Left renal pelvis (tissue), 4 donors: Measurements from ENCODE around the gene FAM124B. TPM values are rescaled to one million over a fixed set of nuclear protein-coding genes. Genes with fewer than 3 reads are reported as not detected.

Experiments used
- DNase-seq, 4 donors: peaks; one replicate each; pipeline ENCODE4 v3.0.0-alpha.2; 2013; ENCODE audit warnings: low read depth in 4 of 4, low spot score in 3 of 4
- polyA plus RNA-seq, 4 donors: library from polyadenylated mRNA; unstranded; fragments of 120-200 nt; gene quantifications; one replicate each; pipeline ENCODE4 v1.2.1, GENCODE V29; 2013; ENCODE audit not compliant: insufficient read length in 4 of 4

The FAM124B gene
- 1 to 10 TPM; 2.1 to 3.4 (median 2.6) TPM for polyA plus RNA-seq

GRCh38 chr2:224401641-224402342 lies at the start of gene FAM124B:
Gene FAM124B (minus strand): TSS chr2:224402107. CDS start chr2:224401768, 339 bp downstream.
- peak in 1 of 4 donors; percentile 22 for DNase-seq

GRCh38 chr2:224449212-224450147 lies 47.6 kb upstream of the FAM124B start:
- no peak for DNase-seq

DNA sequence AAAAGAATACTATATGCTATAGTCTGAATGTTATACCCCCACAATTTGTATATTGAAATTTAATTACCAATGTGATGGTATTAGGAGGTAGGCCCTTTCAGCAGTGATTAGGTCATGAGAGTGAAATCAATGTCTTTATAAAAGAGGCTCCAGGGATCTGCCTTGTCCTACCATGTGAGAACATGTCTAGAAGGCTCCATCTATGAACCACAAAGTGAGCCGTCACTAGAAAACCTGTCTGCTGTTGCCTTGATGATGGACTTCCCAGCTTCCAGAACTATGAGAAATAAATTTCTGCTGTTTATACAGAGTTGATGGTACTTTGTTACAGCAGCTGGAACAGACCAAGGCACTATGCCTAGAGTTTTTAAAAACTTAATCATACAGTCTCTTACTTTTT lies 46.3 kb upstream of the FAM124B start:
- no peak for DNase-seq

- no peak for DNase-seq
These were observed 42.9 kb upstream of the FAM124B start for GRCh38 chr2:224444783-224445182.

GRCh38 chr2:224444021-224444420 lies 42.1 kb upstream of the FAM124B start:
- DNase-seq, result no peak

DNA sequence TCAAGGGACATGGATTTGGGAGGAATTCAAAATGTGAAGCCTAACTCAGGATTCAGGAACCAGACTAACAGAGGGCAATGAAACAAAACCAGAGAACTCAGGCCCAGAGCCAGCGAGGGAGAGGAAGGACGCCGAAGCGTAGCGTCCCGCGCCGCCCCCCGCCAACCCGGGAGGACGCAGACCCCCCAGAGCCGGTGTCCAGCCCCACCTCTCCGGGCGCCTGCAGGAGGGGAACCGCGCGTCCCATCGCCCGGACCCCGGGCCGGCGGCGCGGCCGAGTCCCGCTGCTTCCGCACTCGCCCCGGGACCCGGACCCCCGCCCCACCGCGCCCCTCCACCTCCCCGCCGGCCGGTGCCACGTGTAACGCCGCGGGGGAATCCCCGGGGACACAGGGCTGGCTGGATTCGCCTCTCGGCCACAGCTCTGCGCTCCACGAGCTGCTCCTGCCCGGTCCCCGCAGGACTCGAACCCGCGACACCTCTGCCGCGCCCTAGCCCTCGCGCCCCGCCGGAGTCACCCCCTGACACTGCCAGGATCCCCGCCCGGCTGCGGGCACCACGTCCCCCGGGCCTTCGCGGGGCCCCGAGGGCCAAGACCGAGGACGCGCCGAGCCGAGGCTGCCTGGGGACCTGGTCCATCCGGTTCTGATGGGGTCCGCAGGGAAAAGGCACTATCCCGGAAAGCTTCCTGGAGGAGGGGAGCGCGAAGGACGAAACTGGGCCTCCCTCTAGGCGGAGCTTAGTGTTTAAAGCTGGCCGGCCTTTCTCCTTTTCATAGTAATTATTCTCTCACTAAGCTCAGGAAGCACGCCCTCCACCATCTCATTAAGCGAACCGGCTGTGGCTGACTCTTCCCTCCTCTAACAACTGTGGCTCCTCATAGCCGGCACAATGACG lies 40.4 kb upstream of the FAM124B start:
- peak; percentile 29 to 46 (median 34) for DNase-seq

DNA sequence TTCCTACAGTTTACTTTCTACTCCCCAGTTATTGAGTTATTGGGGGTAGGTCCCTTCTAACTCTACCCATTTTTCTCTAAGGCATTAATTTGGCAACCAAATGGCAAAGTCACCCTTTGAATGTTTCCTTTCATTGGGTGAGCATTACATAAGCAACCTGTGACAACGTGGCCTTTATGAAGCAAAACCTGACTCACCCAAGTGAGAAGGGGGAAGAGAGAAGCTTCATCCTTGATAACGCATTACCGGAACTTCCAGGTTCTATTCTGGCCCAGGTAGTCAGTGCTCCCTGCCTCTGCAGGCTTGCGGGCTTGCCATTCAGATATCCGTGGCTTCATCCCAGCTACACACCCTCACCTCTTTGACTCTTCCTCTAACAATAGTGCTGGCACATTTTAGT lies 39.1 kb upstream of the FAM124B start:
- DNase-seq, result no peak

GRCh38 chr2:224438726-224439125 lies 36.8 kb upstream of the FAM124B start:
- no peak for DNase-seq

- no peak for DNase-seq
These were observed 34.7 kb upstream of the FAM124B start for GRCh38 chr2:224436634-224437033.

GRCh38 chr2:224434618-224435017 lies 32.7 kb upstream of the FAM124B start:
- DNase-seq, result no peak

DNA sequence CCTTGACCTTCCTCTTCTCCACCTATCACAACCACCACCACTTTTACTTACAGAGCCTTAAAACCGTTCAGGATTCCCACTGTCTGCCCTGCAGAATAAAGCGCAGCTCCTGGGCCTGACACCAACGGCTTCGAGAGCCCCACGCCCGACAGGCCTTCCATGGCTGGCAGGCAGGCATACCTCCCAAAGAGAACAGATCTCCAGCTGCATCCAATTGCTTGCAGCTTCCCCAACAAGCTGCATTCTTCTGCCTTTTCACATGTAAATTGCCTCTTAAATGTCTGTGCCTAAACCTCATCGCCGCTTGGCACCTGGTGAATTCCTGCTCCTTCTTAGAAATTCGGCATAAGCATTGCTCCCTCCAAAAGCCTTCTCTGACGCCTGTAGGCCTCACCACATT lies 31.5 kb upstream of the FAM124B start:
- no peak for DNase-seq

DNA sequence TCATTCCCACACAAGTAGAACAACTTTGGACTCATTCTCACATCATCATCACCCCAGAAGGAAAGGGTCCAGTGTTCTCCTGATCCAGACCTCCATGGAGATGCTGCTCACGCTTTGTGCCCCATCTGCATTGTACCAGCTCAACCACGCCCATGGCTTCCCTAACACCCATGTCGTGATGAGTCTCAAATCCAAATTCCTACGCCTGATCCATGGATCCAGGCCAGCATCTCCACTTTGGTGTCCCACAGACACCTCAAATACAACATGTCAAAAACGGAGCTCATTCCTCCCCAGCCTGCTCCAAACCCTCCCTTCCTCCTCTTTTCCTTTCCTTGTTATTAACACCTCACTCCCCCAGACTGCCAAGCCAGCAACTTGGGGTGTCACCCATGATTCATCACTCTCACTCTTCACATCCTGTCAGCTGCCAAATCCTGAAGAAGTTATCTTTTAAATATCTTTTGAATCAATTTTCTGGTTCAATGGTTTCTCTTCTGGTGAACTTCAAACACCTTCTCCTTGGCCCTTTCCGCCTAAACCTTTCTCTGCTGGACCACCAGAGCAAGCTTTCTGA lies 30.2 kb upstream of the FAM124B start:
- DNase-seq, result no peak

- DNase-seq, result no peak
These were observed 27.5 kb upstream of the FAM124B start for GRCh38 chr2:224429441-224429810.

DNA sequence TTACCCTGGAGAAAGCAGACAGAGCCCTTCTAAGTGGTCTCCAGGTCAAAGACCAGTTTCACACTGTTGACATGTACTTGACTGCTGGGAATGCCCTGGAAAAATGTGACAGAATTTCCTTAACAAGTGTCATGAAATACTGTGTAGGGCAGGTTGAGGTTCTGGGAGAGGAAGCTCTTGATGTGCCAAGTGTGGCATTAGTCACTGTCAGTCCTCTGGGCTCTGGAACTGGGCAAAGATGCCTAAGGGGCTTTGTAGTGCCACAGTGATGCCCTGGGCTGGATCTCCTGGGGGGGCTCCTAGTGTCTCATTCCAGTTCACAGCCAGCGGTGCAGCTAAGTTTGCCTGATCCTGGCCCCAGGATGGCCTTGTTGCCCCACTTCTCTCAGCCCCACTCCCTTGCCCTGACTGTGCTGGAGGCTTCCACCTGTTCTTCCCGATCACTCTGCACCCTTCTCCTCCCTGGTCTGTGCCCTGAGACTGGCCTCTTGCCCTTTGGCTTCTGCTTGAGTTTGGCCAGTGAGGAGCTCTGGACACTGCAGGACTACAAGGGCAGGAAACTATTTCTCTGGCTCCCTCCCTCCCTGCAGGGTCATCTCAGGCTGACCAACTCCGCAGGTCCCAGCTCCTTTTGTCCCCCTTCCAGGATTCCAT lies 27.0 kb upstream of the FAM124B start:
- DNase-seq, result no peak

DNA sequence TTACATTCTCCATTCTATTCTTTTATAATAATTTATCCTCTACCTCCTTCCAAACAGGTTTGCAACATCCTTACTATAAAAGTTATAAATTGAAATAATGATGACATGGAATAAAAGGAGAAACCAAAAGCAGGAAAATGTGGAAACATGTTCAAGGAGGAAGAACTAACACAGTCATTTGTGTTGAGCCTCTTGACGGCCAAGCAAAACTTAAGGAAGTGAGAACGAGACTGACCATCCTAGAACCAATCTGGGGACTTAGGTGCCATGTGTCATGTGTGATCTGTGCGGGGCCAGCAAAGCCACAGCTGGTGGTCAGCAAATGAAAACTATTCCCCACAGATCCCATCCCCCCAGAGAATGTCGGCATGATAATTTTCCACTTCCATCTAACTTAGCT lies 25.6 kb upstream of the FAM124B start:
- no peak for DNase-seq

- no peak for DNase-seq
These were observed 24.7 kb upstream of the FAM124B start for GRCh38 chr2:224426656-224427055.

GRCh38 chr2:224421065-224421464 lies 19.2 kb upstream of the FAM124B start:
- no peak for DNase-seq

DNA sequence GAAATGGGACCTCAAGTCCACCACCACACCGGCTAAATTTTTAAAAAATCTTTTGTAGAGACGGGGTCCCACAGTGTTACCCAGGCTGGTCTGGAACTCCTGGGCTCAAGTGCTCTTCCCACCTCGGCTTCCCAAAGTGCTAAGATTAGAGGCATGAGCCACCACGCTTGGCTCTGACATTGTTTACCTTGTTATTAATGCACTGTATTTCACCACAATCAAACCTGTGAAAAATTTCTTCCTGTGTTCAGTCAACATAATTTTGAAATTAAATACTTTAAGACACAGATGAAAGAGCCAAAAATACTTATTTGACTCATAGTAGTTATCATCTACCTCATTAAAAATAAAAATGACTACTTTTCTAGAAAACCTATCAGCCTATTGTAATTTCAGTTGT lies 16.0 kb upstream of the FAM124B start:
- no peak for DNase-seq

DNA sequence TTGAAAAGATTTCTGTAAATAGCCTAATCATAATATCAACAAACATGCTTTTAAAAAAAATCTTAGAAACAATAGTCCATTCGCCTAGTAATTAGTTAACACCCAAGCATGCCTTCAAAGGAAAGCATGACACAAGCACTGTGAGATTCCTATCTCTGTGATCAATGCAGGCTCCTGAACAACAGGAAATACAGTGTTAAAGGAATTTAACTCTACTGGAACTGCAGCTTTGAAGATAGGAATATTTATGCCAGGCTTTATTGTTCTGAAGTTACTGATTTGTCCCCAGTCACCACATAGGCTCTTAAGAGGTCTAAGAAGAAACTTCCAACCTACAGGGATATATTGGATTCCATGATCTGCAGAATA lies 15.4 kb upstream of the FAM124B start:
- no peak for DNase-seq
